Caco-2 (cell line): ENCODE measurements around the gene SCGN. TPM values are rescaled to one million over a fixed set of nuclear protein-coding genes. Genes with fewer than 3 reads are reported as not detected.

Source experiments
- BruUV-seq: library from RNA; stranded (reverse); fragments of 400-500 nt; replicated peaks from 2 replicates; lab custom pipeline; 2021; lab: Mats Ljungman, UMichigan
- CTCF ChIA-PET: fragments of 300-600 bp; sonication (Branson Sonifier 250); formaldehyde crosslinking; loops from one replicate; lab custom pipeline; 2022; ENCODE audit warnings: antibody characterized with exemption; lab: Charles Lee
- POLR2A ChIA-PET: fragments of 300-600 bp; sonication (Branson Sonifier 250); formaldehyde crosslinking; loops from one replicate; lab custom pipeline; 2022; ENCODE audit warnings: antibody characterized with exemption; lab: Charles Lee
- DNase-seq, 2 experiments: peaks; one replicate each; pipeline versions ENCODE4 v3.0.0 to v3.0.0-alpha.2; 2020 to 2022
- H3K27me3 ChIP-seq: replicated peaks from 2 replicates; pipeline ENCODE4 v1.6.0; 2011; ENCODE audit warnings: low read length; ENCODE audit not compliant: control insufficient read depth, insufficient read depth
- H3K36me3 ChIP-seq: 2 replicates; pipeline ENCODE4 v1.5.1; 2011; ENCODE audit warnings: low read length; ENCODE audit not compliant: control insufficient read depth, insufficient read depth
- H3K4me1 ChIP-seq: fragments of 250-450 bp; sonication (Bioruptor Pico); 2 replicates; pipeline ENCODE4 v1.5.1; 2020; ENCODE audit warnings: mild to moderate bottlenecking
- H3K4me3 ChIP-seq: 2 replicates; pipeline ENCODE4 v1.5.1; 2011; ENCODE audit warnings: low read depth, mild to moderate bottlenecking, control low read depth, low read length
- H3K9me3 ChIP-seq: fragments of 250-450 bp; sonication (Bioruptor Pico); 2 replicates; pipeline ENCODE4 v1.5.1; 2020; ENCODE audit warnings: mild to moderate bottlenecking, moderate library complexity
- H3K27ac Mint-ChIP-seq: one replicate; pipeline ENCODE4 v1.8.0; 2022; ENCODE audit warnings: mixed read lengths; ENCODE audit not compliant: unreplicated experiment
- H3K27me3 Mint-ChIP-seq: one replicate; pipeline ENCODE4 v1.8.0; 2022; ENCODE audit warnings: mixed read lengths; ENCODE audit not compliant: insufficient read depth, unreplicated experiment
- H3K36me3 Mint-ChIP-seq: one replicate; pipeline ENCODE4 v1.8.0; 2022; ENCODE audit warnings: mild to moderate bottlenecking, mixed read lengths; ENCODE audit not compliant: insufficient read depth, unreplicated experiment
- H3K4me1 Mint-ChIP-seq: one replicate; pipeline ENCODE4 v1.8.0; 2022; ENCODE audit warnings: low read depth, mixed read lengths; ENCODE audit not compliant: unreplicated experiment
- H3K4me3 Mint-ChIP-seq: one replicate; pipeline ENCODE4 v1.8.0; 2022; ENCODE audit warnings: mild to moderate bottlenecking, moderate library complexity, mixed read lengths; ENCODE audit not compliant: unreplicated experiment
- H3K9me3 Mint-ChIP-seq: one replicate; pipeline ENCODE4 v1.8.0; 2022; ENCODE audit warnings: mixed read lengths; ENCODE audit not compliant: unreplicated experiment
- intact Hi-C: fragments of 100-400 bp; cut with micrococcal nuclease; formaldehyde crosslinking; loops from one replicate; pipeline ENCODE4 v1.10.0; 2022; ENCODE audit not compliant: unreplicated experiment
- total RNA-seq: library from RNA; stranded (reverse); gene quantifications from 2 replicates; pipeline ENCODE4 v1.2.3, GENCODE V29; 2022
- TF ChIP-seq, protein P1 (sequence below), 2 experiments: fragments of 200-600 bp in 1 of 2; IDR thresholded peaks; 1 replicate in 1 of 2; 2 replicates in 1 of 2; pipeline versions ENCODE4 v1.5.1 to v1.8.0; 2011 to 2022; ENCODE audit warnings: antibody characterized with exemption in 1 of 2, control low read depth in 1 of 2, inconsistent platforms in 1 of 2, low read depth in 1 of 2, low read length in 1 of 2, mild to moderate bottlenecking in 1 of 2, moderate library complexity in 1 of 2; ENCODE audit not compliant: insufficient read depth in 1 of 2, severe bottlenecking in 1 of 2, unreplicated experiment in 1 of 2

SCGN gene
- total RNA-seq, 1 experiment from 2014 or later, result 7.7 TPM

DNA sequence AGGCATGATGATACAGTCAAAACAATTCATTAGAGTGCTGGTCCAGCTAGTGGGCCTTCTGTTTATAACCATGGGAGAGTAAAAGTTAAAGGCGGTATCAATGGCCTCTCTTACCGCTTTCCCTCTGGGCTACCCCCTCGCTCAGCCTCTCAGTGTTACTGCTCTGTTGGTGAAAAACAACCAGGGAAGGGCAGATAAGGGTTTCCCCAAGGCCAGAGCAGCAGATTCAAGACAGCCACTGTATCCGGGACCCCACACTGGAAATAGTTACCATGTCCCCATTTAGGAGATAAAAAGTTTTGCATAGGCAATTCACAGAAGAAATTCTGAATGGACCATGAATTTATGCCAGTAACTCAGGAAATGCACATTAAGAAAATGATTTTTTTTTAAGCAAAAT, 13.4 kb downstream of the SCGN start:
- H3K4me3 ChIP-seq, result no peak overlapping the region
- no peaks in the 10 kb centered on the region for H3K27me3 Mint-ChIP-seq
- CTCF ChIA-PET, result no interaction called here

DNA sequence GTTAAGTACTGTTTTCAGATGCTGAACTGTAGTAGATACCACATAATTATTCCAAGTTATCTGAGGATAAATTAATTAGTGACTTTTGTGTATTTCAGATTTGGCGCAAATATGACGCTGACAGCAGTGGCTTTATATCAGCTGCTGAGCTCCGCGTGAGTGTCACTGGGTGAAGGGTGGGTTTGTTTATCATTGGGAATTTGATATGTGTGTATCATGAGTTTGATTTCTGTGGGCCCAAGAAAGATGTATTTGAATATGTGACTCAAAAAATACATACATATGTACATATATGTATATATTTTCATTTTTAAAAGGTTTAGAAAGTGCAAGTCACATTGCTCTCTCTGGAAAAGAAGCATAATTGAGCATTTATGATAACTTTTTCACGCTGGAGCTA, 17.4 kb downstream of the SCGN start:
- H3K9me3 Mint-ChIP-seq, result no peaks in the 10 kb centered on the region
- H3K4me3 Mint-ChIP-seq, result no peak overlapping the region
- H3K4me1 Mint-ChIP-seq, result peaks cover 10% of the 10 kb centered on the region
- H3K27me3 ChIP-seq, result no peaks in the 10 kb centered on the region
- no peak overlapping the region for H3K27ac Mint-ChIP-seq
- CTCF ChIA-PET, result interaction anchor here (0.7 kb wide), 1 partner anchor 9 kb away, joined by 3 read pairs; no protein-coding TSS in a partner anchor
- intact Hi-C loops, result no loop called here
- no peak for DNase-seq
- H3K9me3 ChIP-seq, result no peaks in the 10 kb centered on the region
- POLR2A ChIA-PET, result no interaction called here
- H3K36me3 Mint-ChIP-seq, result no peaks in the 10 kb centered on the region
- H3K4me3 ChIP-seq, result no peak overlapping the region
- no peaks in the 10 kb centered on the region; the same call in 1 of the 2 replicates for H3K36me3 ChIP-seq
- no TSS peak for BruUV-seq
- TF ChIP-seq, protein P1, sequence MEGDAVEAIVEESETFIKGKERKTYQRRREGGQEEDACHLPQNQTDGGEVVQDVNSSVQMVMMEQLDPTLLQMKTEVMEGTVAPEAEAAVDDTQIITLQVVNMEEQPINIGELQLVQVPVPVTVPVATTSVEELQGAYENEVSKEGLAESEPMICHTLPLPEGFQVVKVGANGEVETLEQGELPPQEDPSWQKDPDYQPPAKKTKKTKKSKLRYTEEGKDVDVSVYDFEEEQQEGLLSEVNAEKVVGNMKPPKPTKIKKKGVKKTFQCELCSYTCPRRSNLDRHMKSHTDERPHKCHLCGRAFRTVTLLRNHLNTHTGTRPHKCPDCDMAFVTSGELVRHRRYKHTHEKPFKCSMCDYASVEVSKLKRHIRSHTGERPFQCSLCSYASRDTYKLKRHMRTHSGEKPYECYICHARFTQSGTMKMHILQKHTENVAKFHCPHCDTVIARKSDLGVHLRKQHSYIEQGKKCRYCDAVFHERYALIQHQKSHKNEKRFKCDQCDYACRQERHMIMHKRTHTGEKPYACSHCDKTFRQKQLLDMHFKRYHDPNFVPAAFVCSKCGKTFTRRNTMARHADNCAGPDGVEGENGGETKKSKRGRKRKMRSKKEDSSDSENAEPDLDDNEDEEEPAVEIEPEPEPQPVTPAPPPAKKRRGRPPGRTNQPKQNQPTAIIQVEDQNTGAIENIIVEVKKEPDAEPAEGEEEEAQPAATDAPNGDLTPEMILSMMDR (IDR thresholded peaks at IDR 0.05; ENCODE audit: insufficient read depth in 1 of 2, low read depth in 1 of 2, low read length in 1 of 2, severe bottlenecking in 1 of 2, unreplicated experiment in 1 of 2), result no peak
- peaks cover 4% of the 10 kb centered on the region; the same call in 1 of the 2 replicates for H3K4me1 ChIP-seq
- no peaks in the 10 kb centered on the region for H3K27me3 Mint-ChIP-seq

More for the DNA sequence above, 13.4 kb downstream of the SCGN start:
- H3K9me3 Mint-ChIP-seq, result no peaks in the 10 kb centered on the region
- peaks cover 10% of the 10 kb centered on the region; the same call in 1 of the 2 replicates for H3K4me1 ChIP-seq
- no peaks in the 10 kb centered on the region for H3K36me3 Mint-ChIP-seq
- no peak overlapping the region for H3K27ac Mint-ChIP-seq
- DNase-seq, result no peak
- H3K9me3 ChIP-seq, result no peaks in the 10 kb centered on the region
- intact Hi-C loops, result no loop called here
- H3K36me3 ChIP-seq, result no peaks in the 10 kb centered on the region; the same call in 1 of the 2 replicates
- H3K4me3 Mint-ChIP-seq, result no peak overlapping the region
- no peaks in the 10 kb centered on the region for H3K27me3 ChIP-seq
- POLR2A ChIA-PET, result no interaction called here
- peaks cover 10% of the 10 kb centered on the region for H3K4me1 Mint-ChIP-seq
- TF ChIP-seq, protein P1 (IDR thresholded peaks at IDR 0.05; ENCODE audit: insufficient read depth in 1 of 2, low read depth in 1 of 2, low read length in 1 of 2, severe bottlenecking in 1 of 2, unreplicated experiment in 1 of 2), result no peak
- no TSS peak for BruUV-seq

DNA sequence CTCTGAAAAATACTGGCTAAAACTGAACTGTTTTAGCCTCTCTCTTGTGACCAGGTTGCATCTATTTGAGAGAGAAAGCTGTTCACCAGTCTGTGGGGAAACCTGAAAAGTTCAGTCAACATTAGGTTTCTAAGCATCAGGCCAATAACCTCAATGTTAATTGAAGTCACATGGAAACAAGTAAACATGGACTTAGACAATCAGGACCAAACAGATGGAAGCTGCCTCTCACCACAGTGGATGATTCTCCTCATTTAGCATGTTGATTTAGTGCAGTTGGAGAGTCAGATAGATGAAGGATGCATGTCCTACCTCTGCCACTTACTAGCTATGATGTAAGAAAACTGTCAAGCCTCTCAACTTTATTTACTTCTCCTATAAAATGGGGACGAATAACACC, 18.2 kb downstream of the SCGN start:
- BruUV-seq, result no TSS peak
- TF ChIP-seq, protein P1 (IDR thresholded peaks at IDR 0.05; ENCODE audit: insufficient read depth in 1 of 2, low read depth in 1 of 2, low read length in 1 of 2, severe bottlenecking in 1 of 2, unreplicated experiment in 1 of 2), result no peak
- Histone ChIP-seq H3K9me3 (no peaks in the 10 kb centered on the region), H3K4me3 (no peak overlapping the region), H3K27me3 (no peaks in the 10 kb centered on the region), H3K4me1 (peaks cover 4% of the 10 kb centered on the region; the same call in 1 of the 2 replicates), H3K36me3 (no peaks in the 10 kb centered on the region; the same call in 1 of the 2 replicates)
- H3K4me3 Mint-ChIP-seq, result no peak overlapping the region
- no peaks in the 10 kb centered on the region for H3K36me3 Mint-ChIP-seq
- no peaks in the 10 kb centered on the region for H3K27me3 Mint-ChIP-seq
- ChIA-PET POLR2A (no interaction called here), CTCF (no interaction called here)
- H3K9me3 Mint-ChIP-seq, result no peaks in the 10 kb centered on the region
- peaks cover 10% of the 10 kb centered on the region for H3K4me1 Mint-ChIP-seq
- H3K27ac Mint-ChIP-seq, result no peak overlapping the region
- intact Hi-C loops, result no loop called here
- no peak for DNase-seq
